Effector memory CD4-positive, alpha-beta T cell (primary cell): ENCODE results near the gene PHACTR3.

ENCODE experiments used
- DNase-seq, 3 donors: peaks; one replicate each; pipeline ENCODE4 v3.0.0-alpha.2; 2020
- H3K27ac ChIP-seq: 2 replicates; pipeline ENCODE4 v1.7.0; 2013; ENCODE audit warnings: mild to moderate bottlenecking, low read length, moderate library complexity; ENCODE audit not compliant: insufficient read depth, poor library complexity, severe bottlenecking
- H3K27me3 ChIP-seq: replicated peaks from 2 replicates; pipeline ENCODE4 v1.7.0; 2013; ENCODE audit warnings: mild to moderate bottlenecking, low read length; ENCODE audit not compliant: insufficient read depth, control insufficient read depth, poor library complexity, severe bottlenecking
- H3K36me3 ChIP-seq: 2 replicates; pipeline ENCODE4 v1.7.0; 2013; ENCODE audit warnings: mild to moderate bottlenecking, low read length, moderate library complexity; ENCODE audit not compliant: control insufficient read depth, insufficient read depth
- H3K4me1 ChIP-seq: 2 replicates; pipeline ENCODE4 v1.7.0; 2013; ENCODE audit warnings: low read length, mild to moderate bottlenecking; ENCODE audit not compliant: control insufficient read depth, insufficient read depth, poor library complexity, severe bottlenecking
- H3K4me3 ChIP-seq: 2 replicates; pipeline ENCODE4 v1.7.0; 2013; ENCODE audit warnings: low read length, low read depth, mild to moderate bottlenecking; ENCODE audit not compliant: insufficient read depth, poor library complexity, severe bottlenecking
- H3K9me3 ChIP-seq: 2 replicates; pipeline ENCODE4 v1.7.0; 2013; ENCODE audit warnings: mild to moderate bottlenecking, low read length, moderate library complexity; ENCODE audit not compliant: control insufficient read depth

Gene PHACTR3

GRCh38 chr20:59830665-59831023 is 226.3 kb downstream of the PHACTR3 start:
- DNase-seq: no peak
- Histone ChIP-seq H3K27me3 (no peaks in the 10 kb centered on the region), H3K4me1 (no peaks in the 10 kb centered on the region), H3K36me3 (no peaks in the 10 kb centered on the region), H3K4me3 (no peak overlapping the region), H3K9me3 (no peaks in the 10 kb centered on the region), H3K27ac (no peak overlapping the region)

- DNase-seq: no peak
- no peaks in the 10 kb centered on the region for H3K27me3 ChIP-seq
Observed at GRCh38 chr20:59831024-59831915, 226.9 kb downstream of the PHACTR3 start.

GRCh38 chr20:59831916-59832270 is 227.6 kb downstream of the PHACTR3 start:
- Histone ChIP-seq H3K9me3 (no peaks in the 10 kb centered on the region), H3K4me3 (no peak overlapping the region), H3K4me1 (no peaks in the 10 kb centered on the region), H3K36me3 (no peaks in the 10 kb centered on the region), H3K27me3 (no peaks in the 10 kb centered on the region), H3K27ac (no peak overlapping the region)
- DNase-seq: no peak

More at GRCh38 chr20:59831024-59831915, 226.9 kb downstream of the PHACTR3 start:
- no peaks in the 10 kb centered on the region for H3K9me3 ChIP-seq
- no peak overlapping the region for H3K27ac ChIP-seq
- H3K4me1 ChIP-seq: no peaks in the 10 kb centered on the region
- H3K4me3 ChIP-seq: no peak overlapping the region
- no peaks in the 10 kb centered on the region for H3K36me3 ChIP-seq

GRCh38 chr20:59832406-59833363 is 228.3 kb downstream of the PHACTR3 start:
- H3K4me1 ChIP-seq: no peaks in the 10 kb centered on the region
- no peak overlapping the region for H3K27ac ChIP-seq
- H3K4me3 ChIP-seq: no peak overlapping the region
- H3K27me3 ChIP-seq: no peaks in the 10 kb centered on the region
- DNase-seq: no peak
- no peaks in the 10 kb centered on the region for H3K36me3 ChIP-seq
- no peaks in the 10 kb centered on the region for H3K9me3 ChIP-seq

- no peak for DNase-seq
- no peak overlapping the region for H3K27ac ChIP-seq
- no peaks in the 10 kb centered on the region for H3K27me3 ChIP-seq
- no peaks in the 10 kb centered on the region for H3K9me3 ChIP-seq
- H3K4me3 ChIP-seq: no peak overlapping the region
- no peaks in the 10 kb centered on the region for H3K36me3 ChIP-seq
- no peaks in the 10 kb centered on the region for H3K4me1 ChIP-seq
Observed at GRCh38 chr20:59835057-59835447, 230.7 kb downstream of the PHACTR3 start.

- DNase-seq: no peak
- H3K27me3 ChIP-seq: no peaks in the 10 kb centered on the region
- H3K4me1 ChIP-seq: no peaks in the 10 kb centered on the region
- H3K9me3 ChIP-seq: no peaks in the 10 kb centered on the region
- H3K36me3 ChIP-seq: no peaks in the 10 kb centered on the region
- H3K27ac ChIP-seq: no peak overlapping the region
- no peak overlapping the region for H3K4me3 ChIP-seq
Observed at GRCh38 chr20:59835448-59836395, 231.4 kb downstream of the PHACTR3 start.

- Histone ChIP-seq H3K4me1 (no peaks in the 10 kb centered on the region), H3K4me3 (no peak overlapping the region), H3K36me3 (no peaks in the 10 kb centered on the region), H3K27ac (no peak overlapping the region), H3K9me3 (no peaks in the 10 kb centered on the region), H3K27me3 (no peaks in the 10 kb centered on the region)
- DNase-seq: no peak
Observed at GRCh38 chr20:59836767-59837166, 232.4 kb downstream of the PHACTR3 start.

GRCh38 chr20:59837623-59838394 is 233.5 kb downstream of the PHACTR3 start:
- Histone ChIP-seq H3K27me3 (no peaks in the 10 kb centered on the region), H3K4me1 (no peaks in the 10 kb centered on the region), H3K36me3 (no peaks in the 10 kb centered on the region), H3K4me3 (no peak overlapping the region), H3K27ac (no peak overlapping the region), H3K9me3 (no peaks in the 10 kb centered on the region)
- DNase-seq: no peak

- Histone ChIP-seq H3K9me3 (no peaks in the 10 kb centered on the region), H3K27ac (no peak overlapping the region), H3K4me1 (no peaks in the 10 kb centered on the region), H3K4me3 (no peak overlapping the region), H3K27me3 (no peaks in the 10 kb centered on the region), H3K36me3 (no peaks in the 10 kb centered on the region)
- no peak for DNase-seq
Observed at GRCh38 chr20:59839400-59839799, 235.1 kb downstream of the PHACTR3 start.
